Kidney capillary endothelial cell (primary cell): ENCODE data around the gene HSBP1L1.

Source experiments
- DNase-seq: peaks from one replicate; pipeline ENCODE4 v3.0.0-alpha.2; 2018; ENCODE audit warnings: low spot score

The HSBP1L1 gene

DNA sequence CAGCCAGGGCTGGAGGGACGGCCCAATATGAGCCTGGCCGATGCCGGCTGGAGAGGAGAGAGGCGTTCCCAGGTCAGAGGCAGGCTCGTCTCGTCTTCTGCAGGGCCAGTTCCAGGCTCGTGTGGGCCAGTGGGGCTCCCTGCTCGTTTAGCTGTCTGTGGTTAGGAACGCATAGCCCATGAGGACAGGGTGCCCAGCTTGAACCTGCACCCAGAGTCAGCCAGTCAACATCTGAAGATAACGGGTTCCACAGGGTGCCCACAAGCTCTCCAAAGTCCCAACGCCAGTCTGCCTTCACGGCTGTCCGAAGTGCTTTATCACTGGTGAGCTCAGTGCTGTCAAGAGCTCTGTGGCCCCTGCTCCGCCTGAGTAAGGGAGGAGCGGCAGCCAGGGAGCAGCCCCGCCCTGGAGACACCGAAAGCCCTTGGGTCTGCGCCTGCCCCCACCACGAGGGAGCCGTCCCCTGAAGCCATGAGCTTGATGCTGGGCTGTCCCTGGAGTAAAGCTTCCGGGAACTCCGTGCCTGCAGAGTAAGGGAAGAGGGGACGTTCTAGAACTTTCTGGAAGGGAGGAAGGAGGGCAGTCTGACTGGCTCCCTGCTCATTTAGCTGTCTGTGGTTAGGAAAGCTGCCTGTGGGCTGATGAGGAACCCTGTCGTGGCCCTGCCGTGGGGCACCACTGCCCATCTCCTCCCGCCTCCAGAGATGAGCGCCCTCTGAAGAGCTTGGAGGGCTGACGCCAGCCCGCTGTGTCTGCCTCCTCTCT, 2.7 kb upstream of the HSBP1L1 start:
- DNase-seq = no peak

GRCh38 chr18:79962311-79962710, 2.1 kb upstream of the HSBP1L1 start:
- DNase-seq = no peak

DNA sequence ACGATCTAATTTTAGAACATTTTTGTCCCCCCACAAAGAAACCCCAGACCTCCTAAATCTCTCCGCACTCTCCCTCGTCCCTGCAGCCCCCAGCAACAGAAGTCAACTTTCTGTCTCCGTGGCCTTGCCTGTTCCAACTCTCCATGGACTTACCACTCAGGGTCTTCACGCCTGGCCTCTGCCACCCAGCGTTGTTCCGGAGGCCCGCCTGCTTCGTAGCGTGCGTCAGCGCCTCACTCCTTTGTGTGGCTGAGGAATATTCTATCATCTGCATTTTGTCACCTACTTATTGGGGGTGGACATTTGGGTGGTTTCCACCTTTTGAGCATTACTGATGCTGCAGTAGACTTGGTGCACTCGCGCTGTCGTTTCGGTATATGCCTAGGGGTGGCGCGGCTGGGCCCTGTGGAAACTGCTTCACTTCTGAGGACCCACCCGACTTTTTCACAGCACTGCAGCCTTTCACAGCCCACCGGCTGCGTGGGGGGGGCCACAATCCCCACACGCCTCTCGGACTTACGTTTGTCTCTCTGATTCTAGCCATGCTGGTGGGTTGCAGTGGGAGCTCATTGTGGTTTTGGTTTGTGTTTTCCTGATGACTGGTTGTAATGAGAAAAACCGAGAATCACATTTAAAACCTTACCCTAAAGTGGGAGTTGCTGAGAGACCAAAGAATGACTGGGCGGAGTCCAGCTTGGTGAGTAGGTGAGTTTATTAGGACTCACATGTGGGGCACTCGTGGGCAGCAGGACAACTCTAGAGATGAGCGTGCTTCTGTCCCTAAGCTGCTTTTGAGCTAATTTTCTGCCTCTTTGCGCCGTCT, 1.4 kb upstream of the HSBP1L1 start:
- DNase-seq = no peak

DNA sequence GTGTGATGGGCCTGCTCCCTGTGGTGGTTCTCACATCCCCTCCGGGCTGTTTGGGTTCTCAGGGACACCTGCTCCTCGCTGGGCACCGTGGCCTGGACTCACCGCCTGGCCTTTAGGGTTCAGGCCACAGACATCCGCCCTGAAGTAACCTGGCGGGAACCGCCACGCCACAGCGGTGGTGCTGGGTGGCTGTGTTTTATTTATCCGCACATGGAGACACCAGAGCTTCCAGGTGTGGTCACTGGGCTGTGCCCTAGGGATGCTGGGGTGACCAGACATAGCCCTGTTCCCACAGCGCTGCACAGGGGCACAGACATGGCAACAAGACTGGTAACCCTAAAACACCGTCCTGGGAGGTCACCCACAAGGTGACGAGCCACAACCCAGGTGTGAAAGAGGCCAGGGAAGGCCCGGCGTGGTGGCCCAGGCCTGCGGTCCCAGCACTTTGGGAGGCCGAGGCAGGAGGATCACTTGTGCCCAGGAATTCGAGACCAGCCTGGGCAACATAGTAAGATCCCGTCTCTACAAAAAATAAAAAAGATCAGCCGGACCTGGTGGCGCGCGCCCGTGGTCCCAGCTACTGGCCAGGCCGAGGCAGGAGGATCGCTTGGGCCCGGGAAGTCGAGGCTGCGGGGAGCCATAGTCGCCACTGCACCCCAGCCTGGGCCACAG, 649 bp upstream of the HSBP1L1 start:
- no peak for DNase-seq

DNA sequence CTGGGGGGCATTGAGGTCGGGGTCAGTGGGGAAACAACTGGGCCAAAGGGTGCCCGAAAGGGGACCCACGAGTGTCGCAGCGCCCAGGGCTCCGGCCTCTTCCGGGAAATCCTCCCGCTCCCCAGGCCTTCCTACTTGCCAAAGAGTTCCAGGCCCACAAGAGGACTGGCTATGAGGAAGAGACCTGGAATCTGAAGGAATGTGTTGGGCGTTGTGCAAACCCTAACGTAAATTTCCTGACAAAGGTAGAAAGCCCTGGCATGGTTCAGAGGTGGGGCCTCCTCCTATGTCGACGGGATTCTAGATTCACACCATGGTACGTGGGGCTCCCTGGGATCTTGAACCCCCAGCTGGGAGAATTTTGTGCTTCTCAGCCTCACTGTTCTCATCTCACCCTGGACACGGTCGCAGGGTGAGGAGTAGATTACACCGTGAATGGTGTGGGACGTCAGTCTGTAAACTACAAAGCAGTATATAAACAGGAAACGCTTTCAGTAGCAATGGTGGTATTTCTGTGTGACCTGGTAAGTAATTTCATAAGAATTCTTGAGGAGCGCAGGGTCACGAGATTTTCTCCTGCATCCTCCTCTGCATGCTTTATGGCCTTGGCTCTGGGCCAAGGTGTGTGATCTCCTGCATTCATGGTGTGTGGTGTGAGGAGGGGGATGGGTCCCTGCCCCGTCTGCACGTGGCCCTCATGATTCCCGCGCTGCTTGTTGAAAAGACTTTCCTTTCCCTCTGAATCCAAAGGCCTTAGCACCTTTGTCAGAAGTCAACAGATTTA, 868 bp downstream of the HSBP1L1 start:
- peak; percentile 73 for DNase-seq

GRCh38 chr18:79970419-79971133, 6.1 kb downstream of the HSBP1L1 start:
- DNase-seq = no peak

- no peak for DNase-seq
These were observed 6.9 kb downstream of the HSBP1L1 start for GRCh38 chr18:79971211-79971952.

DNA sequence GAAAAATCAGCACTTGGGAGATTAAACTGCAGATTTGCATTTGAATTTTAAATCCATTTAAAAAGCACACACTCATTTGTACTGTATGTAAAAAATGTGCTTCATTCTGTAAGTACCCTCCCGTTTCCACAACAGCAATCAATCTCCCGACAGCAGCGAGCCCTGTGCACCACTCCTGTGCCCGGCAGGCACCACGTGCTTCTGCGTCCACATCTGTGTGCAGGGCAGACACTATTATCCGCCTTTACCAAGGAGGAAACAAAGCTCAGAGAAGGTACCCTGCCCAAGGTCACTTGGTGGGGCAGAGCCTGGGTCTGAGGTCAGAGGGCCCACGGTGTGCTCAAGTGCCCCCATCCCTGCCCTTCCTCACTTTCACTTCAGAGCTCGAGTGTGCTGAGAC, 7.5 kb downstream of the HSBP1L1 start:
- no peak for DNase-seq

DNA sequence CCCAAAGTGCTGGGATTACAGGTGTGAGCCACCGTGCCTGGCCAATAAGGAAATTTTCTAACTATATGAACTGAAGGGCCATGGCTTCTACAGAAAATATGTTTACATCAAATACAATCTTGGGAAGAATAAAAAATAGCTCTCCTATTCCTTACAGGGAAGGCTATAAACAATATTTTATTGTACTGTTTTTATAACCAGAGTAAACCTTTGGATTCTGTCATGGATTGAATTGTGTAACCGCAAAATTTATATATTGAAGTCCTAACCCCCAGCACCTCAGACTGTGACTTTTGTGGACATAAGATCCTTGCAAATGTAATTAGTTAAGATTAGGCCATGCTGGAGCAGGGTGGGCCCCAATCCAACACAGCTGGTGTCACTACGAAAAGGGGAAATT, 8.3 kb downstream of the HSBP1L1 start:
- DNase-seq = no peak

- DNase-seq = no peak
These were observed 9.1 kb downstream of the HSBP1L1 start for GRCh38 chr18:79973517-79973916.

- DNase-seq = no peak
These were observed 9.7 kb downstream of the HSBP1L1 start for GRCh38 chr18:79974025-79974654.

GRCh38 chr18:79975043-79975442, 10.6 kb downstream of the HSBP1L1 start:
- DNase-seq = no peak

- no peak for DNase-seq
These were observed 11.7 kb downstream of the HSBP1L1 start for GRCh38 chr18:79975985-79976680.

- DNase-seq = no peak
These were observed 15.4 kb downstream of the HSBP1L1 start for GRCh38 chr18:79979843-79980242.

GRCh38 chr18:79980585-79980984, 16.1 kb downstream of the HSBP1L1 start:
- no peak for DNase-seq

DNA sequence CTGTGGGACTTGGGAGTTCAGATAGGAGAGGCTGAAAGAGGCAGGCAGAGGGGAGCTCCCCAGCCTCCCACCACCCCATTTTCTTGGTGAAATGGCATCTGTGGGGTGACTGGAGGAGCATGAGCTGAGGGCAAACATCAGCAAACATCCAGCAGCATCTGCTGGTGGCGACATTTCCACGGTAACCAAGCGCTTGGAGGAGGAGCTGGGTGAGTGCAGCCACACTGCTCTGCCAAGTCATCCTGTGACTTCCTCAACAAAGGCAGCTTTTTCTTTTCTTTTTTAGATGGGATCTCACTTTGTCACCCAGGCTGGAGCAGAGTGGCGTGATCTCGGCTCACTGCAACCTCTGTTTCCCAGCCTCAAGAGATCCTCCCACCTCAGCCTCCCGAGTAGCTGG, 18.3 kb downstream of the HSBP1L1 start:
- DNase-seq = no peak

DNA sequence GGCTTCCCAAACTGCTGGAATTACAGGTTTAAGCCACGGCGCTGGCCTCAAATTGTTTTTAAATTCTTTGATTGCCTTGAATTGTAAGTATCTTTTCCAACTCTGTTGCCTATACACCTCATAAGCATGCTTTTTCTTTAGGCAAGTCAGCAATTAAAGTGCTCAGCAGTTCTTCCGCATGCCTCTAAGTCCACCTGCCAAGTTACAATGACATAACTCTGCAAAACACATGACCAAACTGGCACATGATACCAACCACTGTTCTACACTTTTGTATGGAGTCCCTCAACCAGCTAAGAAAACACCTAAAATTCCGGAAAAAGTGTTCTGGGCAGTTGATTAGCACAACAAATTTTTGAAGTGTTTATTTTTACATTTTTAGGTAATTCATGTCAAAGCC, 18.8 kb downstream of the HSBP1L1 start:
- no peak for DNase-seq

- DNase-seq = no peak
These were observed 19.4 kb downstream of the HSBP1L1 start for GRCh38 chr18:79983793-79984192.

- no peak for DNase-seq
These were observed 20.7 kb downstream of the HSBP1L1 start for GRCh38 chr18:79985172-79985571.

DNA sequence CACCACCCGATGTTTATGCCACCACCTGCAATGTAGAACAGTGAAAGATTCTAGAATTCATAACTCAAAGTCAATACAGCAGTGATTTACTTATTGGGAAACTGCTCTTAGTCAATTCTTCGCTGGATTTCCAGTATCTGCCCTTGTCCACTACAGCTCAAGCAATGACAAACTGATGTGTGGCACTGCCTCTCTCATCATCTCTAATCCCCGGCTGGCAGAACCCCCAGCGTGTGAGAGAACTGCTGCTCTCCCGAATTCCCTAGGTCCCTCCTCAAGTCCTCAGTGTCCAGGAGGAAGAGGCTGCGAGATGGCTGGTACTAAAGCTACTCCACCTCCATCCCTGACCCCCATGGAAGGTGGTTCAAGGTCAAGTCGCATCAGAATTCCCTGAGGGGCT, 22.3 kb downstream of the HSBP1L1 start:
- DNase-seq = no peak
